ENCODE measurements around the gene ATIC.

The ATIC gene

DNA sequence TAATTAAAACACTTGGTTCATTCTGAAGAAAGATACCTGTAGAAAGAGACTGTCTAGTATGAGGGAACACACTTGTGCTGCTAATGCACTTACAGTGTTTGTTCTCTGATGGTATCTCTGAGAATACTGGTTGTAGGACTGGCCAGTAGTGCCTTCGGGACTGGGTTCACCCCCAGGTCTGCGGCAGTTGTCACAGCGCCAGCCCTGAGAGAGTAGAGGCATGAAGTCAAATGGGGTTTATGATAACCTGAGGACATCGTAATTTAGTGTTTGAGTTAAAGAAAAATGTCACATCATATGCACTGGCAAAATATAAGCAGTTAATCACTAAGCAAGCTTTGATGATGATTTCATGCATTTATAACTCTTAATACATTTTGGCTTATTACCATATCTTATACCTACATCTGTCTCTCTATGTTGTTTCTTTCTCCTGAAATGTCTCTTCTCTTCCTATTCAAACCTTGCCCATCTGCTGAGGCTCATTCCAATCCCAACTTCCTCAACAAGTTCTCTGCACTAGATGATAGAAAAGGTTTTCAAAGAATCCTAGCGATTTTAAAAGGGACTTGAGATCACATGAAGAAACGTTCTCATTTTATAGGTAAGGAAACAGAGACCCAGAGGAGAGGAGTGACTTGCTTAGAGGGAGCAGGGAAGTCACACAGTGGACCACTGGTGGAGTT is 50.2 kb downstream of the ATIC start:
- no peak for DNase-seq

DNA sequence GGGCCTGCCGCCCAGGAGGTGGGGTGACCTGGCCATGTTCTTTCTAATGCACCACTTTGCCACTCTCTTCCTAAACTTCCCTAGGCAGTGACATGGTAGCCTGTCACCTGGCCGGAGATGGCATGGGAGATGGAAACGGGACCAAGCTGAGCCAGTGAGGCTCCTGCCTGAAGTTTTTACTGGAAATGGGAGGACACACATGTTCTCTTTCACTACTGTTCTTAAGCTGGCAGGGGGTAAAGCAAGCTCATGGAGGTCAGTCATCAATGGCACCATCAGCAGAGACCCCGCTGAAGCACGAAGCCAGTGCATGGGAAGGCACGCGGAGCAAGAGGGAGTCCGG is 50.7 kb downstream of the ATIC start:
- DNase-seq = no peak

GRCh38 chr2:215363039-215363438 is 51.2 kb downstream of the ATIC start:
- no peak for DNase-seq

- no peak for DNase-seq
Measured at GRCh38 chr2:215363461-215364156, 51.8 kb downstream of the ATIC start.

DNA sequence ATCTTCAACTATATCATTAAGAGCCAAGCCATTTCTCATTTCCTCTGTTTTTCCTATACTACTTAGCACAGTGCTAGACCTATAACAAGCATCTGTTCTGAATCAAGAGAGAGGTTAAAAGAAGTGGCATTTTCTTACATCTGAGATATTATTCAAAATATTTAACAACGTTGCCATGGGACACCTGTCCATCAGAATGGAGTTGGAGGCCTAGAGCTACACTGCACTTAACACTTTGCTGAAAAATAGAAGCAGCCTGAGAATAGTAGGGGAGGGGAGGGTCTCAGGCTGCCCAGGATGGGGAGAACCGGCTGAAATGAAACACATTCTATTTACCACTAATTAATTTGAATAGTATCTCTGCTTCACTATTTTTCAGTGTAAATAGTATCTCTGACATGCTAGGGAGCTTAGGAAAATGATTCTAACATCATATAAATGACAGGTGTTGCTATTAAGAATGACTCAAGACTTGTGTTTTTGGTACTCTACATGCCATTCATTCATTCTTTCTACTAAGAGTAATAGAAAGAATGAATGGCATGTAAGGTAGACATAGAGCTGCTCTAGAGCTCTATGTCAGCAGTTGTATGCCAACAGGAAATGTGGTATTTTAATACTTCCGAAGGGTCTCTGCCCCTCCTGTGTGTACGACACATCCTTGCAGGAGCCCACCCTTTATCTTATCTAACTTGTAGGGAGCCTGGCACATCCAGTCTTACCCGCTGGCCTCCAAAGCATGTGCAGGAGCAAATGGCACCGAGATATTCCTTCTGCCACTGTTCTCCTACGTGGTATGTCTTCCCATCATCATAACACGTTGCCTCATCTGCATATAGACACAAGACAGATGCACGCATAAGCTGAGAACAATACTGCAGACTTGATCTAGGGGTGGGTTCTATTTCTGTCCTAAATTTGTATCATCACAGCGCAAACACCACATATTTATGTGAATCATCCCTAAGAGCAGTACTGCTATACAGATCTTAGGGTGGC is 52.6 kb downstream of the ATIC start:
- no peak for DNase-seq

DNA sequence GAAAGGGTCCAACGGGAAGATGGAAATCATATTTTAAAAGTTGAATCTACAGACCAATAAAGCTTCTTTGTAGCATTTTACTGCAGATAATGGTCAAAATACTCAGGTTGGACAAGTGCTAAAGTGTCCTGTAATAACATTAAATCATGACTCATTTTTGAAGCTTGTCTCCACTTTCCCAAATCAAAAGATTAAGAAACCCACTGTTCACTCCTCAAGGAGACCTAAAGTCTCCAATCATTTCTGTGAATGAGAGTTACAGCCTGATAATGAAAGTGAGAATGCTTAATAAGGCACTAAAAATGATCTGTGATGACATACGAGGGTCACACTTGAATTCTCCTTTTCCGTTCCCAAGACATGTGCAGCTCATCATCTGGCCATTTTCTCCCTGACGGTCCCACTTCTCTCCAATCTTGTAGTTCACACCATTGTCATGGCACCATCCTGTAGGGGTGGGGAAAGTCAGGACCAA is 53.4 kb downstream of the ATIC start:
- DNase-seq = no peak

DNA sequence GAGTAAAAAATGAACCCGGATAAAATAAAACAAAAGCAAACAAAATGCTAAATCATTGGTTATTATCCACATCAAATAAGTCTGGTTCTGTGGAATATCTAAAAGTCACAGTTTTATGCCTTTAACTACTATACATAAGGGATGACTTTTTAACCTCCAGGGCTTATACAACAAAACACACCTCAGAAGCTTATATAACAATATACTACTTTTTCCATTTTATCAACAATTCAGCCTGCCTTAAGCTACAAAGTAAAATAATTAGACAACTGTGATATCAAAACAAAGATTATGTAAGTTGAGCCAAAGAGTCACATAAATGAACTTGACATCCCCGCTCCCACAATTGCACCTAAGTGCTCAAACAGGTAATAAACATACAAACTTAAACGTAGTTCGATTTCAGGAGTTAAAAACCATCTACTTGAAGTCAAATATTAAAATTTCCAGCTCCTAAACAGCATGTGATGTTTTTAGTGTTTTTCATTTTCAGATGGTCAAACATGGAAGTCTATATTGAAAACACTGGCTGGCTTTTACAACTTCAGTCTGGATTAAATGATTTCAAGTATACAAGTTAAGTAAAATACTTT is 54.7 kb downstream of the ATIC start:
- no peak for DNase-seq

DNA sequence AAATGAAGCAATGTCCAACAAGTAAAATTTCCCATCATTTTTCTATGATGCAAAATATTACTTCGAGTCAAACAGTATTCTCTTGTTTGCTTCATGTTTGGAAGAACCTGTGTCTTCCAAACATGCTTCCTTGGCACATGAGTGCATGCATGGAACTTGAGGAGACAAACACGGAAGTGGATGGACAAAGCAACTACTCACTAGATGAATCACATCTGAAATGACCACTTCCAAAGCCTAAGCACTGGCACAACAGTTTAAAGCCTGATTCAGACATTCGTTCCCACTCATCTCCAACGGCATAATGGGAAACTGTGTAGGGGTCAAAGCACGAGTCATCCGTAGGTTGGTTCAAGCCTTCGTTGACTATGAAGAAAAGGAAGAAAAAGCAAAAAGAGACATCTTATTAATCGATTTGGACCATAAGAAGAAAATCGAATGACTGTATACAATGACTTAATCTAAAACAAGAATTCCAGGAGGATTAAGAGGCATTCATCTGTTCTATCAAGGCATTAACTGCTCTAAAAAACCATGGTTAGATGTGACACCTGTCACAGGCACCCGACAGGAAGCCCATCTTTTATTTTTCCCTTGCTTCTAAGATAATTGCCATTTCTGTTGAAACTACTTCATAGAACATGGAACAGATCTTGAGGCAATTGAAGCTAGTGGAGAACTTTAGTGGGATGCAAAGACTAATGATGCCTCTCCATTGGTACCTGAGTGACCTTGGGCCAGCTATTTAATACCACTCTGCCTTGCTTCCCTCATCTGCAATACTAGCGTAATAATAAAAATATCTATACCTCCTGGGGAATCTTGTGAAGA is 56.0 kb downstream of the ATIC start:
- no peak for DNase-seq

DNA sequence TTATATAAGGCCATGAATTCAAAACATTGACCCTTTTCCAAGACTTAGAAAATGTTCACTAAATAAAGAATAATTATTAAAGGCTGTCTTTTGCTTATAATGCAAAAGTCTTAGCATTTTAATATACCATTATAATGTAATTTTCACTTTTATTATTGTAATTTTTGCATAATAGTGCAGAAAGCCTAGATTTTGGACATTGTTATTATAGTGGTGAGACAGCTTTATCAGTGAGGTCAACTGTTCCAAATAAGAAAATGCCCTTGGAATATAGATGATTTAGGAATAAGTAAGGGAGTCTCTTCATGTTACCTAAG is 56.6 kb downstream of the ATIC start:
- DNase-seq = no peak

DNA sequence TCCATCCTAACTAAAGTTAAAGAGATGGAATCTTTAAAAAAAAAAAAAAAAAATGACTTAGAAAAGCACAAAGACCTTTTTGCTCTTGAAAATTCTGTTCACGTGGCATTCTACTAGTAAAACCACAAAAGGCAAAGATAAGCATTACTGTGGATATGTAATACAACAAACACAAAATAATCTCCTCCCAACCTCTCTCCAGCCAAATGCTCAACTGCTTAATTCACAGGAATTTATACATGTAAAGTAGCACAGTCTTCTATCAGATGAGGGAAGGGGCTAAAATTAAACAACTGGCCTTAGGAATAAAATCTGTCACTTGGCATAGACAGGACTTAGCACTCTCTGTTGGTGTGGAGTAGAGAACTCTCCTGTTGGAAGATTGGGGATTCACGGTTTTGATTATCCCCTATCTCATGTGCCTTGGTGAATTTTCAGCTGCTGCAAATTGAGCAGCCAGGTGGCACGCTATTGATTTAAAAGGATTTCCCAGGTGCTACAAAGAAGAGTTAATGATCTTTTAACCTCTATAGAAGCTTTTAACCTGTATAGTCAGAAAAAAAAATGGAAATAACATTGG is 57.4 kb downstream of the ATIC start:
- DNase-seq = no peak

- DNase-seq = no peak
Measured at GRCh38 chr2:215370112-215370965, 58.5 kb downstream of the ATIC start.

DNA sequence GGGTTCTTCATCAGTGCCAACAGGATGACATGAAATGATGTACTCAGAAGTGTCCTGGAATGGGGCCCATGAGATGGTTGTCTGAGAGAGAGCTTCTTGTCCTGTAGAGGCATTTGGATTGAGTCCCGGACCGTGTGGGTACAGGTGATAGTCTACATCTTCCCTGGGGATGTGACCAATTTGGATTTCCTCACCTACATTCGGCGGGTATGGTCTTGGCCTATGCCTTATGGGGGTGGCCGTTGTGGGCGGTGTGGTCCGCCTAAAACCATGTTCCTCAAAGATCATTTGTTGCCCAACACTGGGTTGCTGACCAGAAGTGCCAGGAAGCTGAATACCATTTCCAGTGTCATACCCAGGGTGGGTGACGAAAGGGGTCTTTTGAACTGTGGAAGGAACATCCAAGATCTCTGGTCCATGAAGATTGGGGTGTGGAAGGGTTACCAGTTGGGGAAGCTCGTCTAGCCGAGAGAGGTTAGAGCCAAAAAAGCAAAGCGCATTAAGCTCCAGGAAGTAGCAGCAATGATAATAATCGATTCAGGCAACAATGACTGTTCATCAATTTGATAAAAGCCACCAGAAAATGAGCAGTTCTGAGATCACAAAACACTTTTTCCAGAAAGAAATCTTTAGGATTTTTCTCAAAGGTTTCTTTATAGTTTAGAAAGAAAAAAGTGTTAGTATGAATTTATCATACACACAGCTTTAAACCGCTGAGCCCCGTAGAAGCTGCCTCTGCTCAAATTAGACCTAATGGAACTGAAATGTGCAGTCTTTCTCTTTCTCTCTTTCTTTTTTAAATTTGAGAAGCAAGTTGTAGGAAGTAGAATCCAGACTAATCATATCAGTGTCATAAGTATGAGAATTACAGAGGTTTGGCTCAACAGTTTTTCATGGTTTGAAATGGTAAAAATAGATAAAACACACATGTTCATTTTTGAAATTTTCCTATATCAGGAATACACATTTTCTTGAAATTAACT is 60.3 kb downstream of the ATIC start:
- no peak for DNase-seq

GRCh38 chr2:215372968-215373649 is 61.2 kb downstream of the ATIC start:
- no peak for DNase-seq

DNA sequence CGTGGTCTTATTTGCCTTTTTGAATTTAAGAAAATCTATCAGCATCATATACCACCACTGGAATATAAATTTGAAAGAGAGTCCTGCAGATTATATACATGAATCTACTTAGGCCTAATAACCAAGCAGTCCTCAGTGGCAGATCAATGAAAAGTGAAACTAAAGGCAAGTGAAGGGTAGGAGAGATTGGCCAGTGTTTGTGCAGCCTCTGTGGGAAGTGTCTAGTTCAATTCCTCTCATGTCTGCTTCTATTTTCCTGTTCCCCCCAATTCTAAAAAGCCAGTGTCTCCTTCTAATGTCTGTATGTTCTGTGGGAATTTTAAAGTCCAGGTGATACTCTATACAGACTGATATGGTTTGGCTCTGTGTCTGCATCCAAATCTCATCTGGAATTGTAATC is 62.1 kb downstream of the ATIC start:
- no peak for DNase-seq

DNA sequence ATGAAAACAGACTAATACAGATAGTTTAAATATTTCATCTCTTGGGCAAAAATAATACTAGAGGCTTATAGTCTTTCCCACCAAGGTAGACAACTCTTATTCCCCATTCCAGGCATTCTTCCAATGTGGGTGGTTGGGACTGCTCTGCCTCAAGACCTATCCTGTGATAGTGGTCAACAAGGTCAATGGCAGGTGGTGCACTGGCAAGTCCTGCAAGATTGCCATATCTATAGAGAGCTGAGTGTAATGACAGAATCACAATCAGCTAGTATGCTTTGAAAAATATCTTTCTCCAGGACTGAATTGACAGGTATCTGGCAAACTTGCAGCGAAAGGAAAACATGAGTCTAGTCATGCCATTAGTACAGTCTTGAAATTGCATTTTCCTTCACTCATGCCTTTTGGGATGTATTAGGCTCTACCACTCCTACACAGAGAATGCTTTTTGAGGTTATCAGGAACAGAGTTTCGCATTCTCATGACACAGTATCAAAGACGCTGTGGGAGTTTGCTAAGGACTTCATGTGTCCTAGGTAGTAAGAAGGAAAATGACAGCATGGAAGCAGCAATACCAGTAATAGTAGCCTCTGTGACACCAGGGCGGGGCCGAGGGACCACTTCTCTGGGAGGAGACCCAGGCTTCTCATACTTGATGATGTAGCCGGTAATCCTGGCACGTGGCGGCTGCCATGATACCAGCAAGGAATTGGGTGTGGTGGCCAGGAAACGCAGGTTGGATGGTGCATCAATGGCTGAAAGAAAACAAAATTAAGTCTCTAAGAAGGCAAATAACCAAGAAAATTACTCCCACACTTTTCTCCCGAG is 63.0 kb downstream of the ATIC start:
- no peak for DNase-seq

DNA sequence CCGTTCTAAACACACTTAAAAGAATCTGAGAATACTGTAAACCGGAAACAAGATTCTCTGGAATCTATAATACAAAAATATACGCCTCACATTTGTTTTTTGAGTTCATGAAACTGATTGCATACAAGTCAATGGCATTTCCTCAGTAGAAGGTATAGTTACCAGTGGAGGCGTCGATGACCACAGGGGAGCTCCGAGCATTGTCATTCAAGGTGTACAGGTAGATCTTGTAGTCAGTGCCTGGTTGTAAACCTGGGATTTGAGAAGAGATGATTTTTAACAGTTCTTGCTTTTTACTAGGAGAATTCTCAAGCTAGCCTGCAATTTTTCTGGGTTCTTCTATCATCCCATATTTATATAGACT is 63.6 kb downstream of the ATIC start:
- DNase-seq = no peak

DNA sequence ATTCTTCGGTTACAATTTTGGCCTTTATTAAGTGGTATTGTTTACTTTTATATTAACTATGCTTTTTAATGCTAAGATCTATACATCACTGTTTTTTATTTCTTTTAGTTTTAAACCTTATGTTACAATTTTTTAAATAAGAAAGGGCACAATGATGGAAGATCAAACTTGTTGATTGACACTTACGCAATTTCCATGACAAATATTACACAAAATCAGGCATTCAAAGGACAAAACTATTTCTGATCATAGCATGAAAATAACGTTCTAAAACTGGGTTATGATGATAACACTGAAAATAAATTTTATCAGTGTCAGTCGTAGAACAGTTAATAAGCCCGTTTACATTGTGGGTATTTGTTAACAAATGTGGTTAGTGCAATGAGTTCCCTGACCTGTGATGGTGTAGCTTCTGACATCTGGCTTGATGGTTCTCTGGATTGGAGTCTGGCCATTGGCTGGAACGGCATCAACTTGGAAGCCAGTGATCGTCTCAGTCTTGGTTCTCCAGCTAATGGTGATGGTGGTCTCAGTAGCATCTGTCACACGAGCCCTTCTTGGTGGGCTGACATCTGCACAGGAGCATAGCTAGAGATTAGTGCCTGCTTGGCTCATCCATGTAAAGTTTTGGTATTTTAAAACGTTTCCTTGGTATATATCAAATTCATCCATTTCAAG is 64.4 kb downstream of the ATIC start:
- no peak for DNase-seq

- no peak for DNase-seq
Measured at GRCh38 chr2:215377283-215377682, 65.4 kb downstream of the ATIC start.

Measured in inflammatory macrophage treated with lipopolysaccharide for 1 hour (primary cell).